K562 (cell line): ENCODE data around the gene ERP29. TPM values are rescaled to one million over a fixed set of nuclear protein-coding genes. Genes with fewer than 3 reads are reported as not detected.
A peak's percentile ranks its signal among the peaks of the same experiment; 100 is the strongest.

Experiments
- ATAC-seq: fragments of 200-7000 bp; cut with Tn5 transposase; 3 replicates; pipeline ENCODE4 v1.9.1; 2020; ENCODE audit warnings: moderate library complexity
- BruUV-seq: library from RNA; stranded (reverse); fragments of 400-500 nt; replicated peaks from 2 replicates; lab custom pipeline; 2021; lab: Mats Ljungman, UMichigan
- CTCF ChIA-PET: fragments of 300-600 bp; formaldehyde crosslinking; extraction: SDS; loops from one replicate; lab custom pipeline; 2021; ENCODE audit warnings: low intra/inter-chr PET ratio; lab: Yijun Ruan, JAX
- POLR2A ChIA-PET: fragments of 300-600, 350-650 bp; sonication (Branson Sonifier 250); formaldehyde crosslinking; extraction: SDS; loops from one replicate; lab custom pipeline; 2021; ENCODE audit warnings: antibody characterized with exemption, inconsistent platforms; lab: Yijun Ruan, JAX
- DNase-seq, 4 experiments: peaks; one replicate each; pipeline versions ENCODE4 v3.0.0 to v3.0.0-alpha.2; 2011 to 2018; ENCODE audit warnings: low spot score in 3 of 4, mixed read lengths in 3 of 4; ENCODE audit errors: extremely low read depth in 1 of 4
- FAIRE-seq: peaks from 2 replicates; lab custom pipeline; 2011; peaks lifted over from hg19 to GRCh38; lab: Jason Lieb, UNC
- H2AFZ ChIP-seq: 2 replicates; pipeline ENCODE4 v1.6.0; 2011; ENCODE audit warnings: low read depth, low read length, control low read depth, inconsistent platforms
- H3K27ac ChIP-seq: fragments of 200-600 bp; 3 replicates; pipeline ENCODE4 v1.8.0; 2011; ENCODE audit warnings: low read depth, mild to moderate bottlenecking, control low read depth, inconsistent platforms, low read length, moderate library complexity, mixed read lengths; ENCODE audit errors: extremely low read depth
- H3K27me3 ChIP-seq, 2 experiments: fragments of 300-600 bp in 1 of 2; 2 replicates in 1 of 2; 3 replicates in 1 of 2; pipeline versions ENCODE4 v1.6.0 to v1.8.0; 2011; ENCODE audit warnings: inconsistent platforms in 2 of 2, low read length in 2 of 2, mild to moderate bottlenecking in 1 of 2, mixed read lengths in 1 of 2, moderate library complexity in 1 of 2; ENCODE audit not compliant: control insufficient read depth in 2 of 2, insufficient read depth in 2 of 2
- H3K36me3 ChIP-seq: fragments of 300-600 bp; 3 replicates; pipeline ENCODE4 v1.8.0; 2011; ENCODE audit warnings: mild to moderate bottlenecking, low read length, inconsistent platforms; ENCODE audit not compliant: control insufficient read depth, insufficient read depth
- H3K4me1 ChIP-seq, 2 experiments: fragments of 200-600 bp in 1 of 2; replicated peaks in 1 of 2; 2 replicates in 1 of 2; 3 replicates in 1 of 2; pipeline versions ENCODE4 v1.5.1 to v1.8.0; 2011; ENCODE audit warnings: inconsistent platforms in 2 of 2, low read length in 2 of 2, mild to moderate bottlenecking in 1 of 2, mixed read lengths in 1 of 2, moderate library complexity in 1 of 2; ENCODE audit not compliant: control insufficient read depth in 2 of 2, insufficient read depth in 2 of 2
- H3K4me2 ChIP-seq: 2 replicates; pipeline ENCODE4 v1.6.1; 2011; ENCODE audit warnings: low read length, control low read depth, inconsistent platforms, mixed read lengths; ENCODE audit not compliant: insufficient read depth
- H3K4me3 ChIP-seq: fragments of 200-600 bp; sonication (generic), shearing (Covaris generic); 2 replicates; pipeline ENCODE4 v1.5.1; 2016; ENCODE audit warnings: control low read depth, inconsistent platforms
- H3K79me2 ChIP-seq: fragments of 200-600 bp; 3 replicates; pipeline ENCODE4 v1.8.0; 2011; ENCODE audit warnings: low read length, inconsistent platforms; ENCODE audit not compliant: control insufficient read depth, insufficient read depth
- H3K9ac ChIP-seq, 2 experiments: 2 replicates each; pipeline versions ENCODE4 v1.6.0 to v1.6.1; 2011; ENCODE audit warnings: low read depth in 2 of 2, low read length in 2 of 2, control low read depth in 1 of 2, inconsistent platforms in 1 of 2, mild to moderate bottlenecking in 1 of 2, mixed read lengths in 1 of 2; ENCODE audit not compliant: insufficient read depth in 1 of 2
- H3K9me1 ChIP-seq: one replicate; pipeline ENCODE4 v1.6.0; 2011; ENCODE audit warnings: inconsistent platforms, mild to moderate bottlenecking, low read length, moderate library complexity; ENCODE audit not compliant: control insufficient read depth, insufficient read depth
- H3K9me3 ChIP-seq: replicated peaks from 2 replicates; pipeline ENCODE4 v1.5.1; 2011; ENCODE audit warnings: low read depth, low read length, inconsistent platforms; ENCODE audit not compliant: control insufficient read depth, insufficient read depth
- H4K20me1 ChIP-seq: replicated peaks from 2 replicates; pipeline ENCODE4 v1.6.1; 2011; ENCODE audit warnings: low read length, inconsistent platforms, mixed read lengths; ENCODE audit not compliant: control insufficient read depth, insufficient read depth
- CBFA2T3 ChIP-seq: fragments of 450-650 bp; IDR thresholded peaks from 2 replicates; pipeline ENCODE4 v1.6.1; 2017
- CEBPG ChIP-seq, 3 experiments: fragments of 200-800 bp in 1 of 3; sonication (Bioruptor generic) in 1 of 3; sonication (generic) in 1 of 3; formaldehyde crosslinking in 1 of 3; IDR thresholded peaks in 2 of 3; conservative IDR thresholded peaks in 1 of 3; 2 replicates each; pipeline versions ENCODE4 v1.6.1 to v1.8.0; 2016 to 2022; ENCODE audit warnings: missing compliant biosample characterization in 2 of 3, missing genetic modification characterization in 2 of 3, mild to moderate bottlenecking in 1 of 3, missing genetic modification reagents in 1 of 3
- NCOA1 ChIP-seq: fragments of 450-650 bp; IDR thresholded peaks from 2 replicates; pipeline ENCODE4 v1.6.1; 2016; ENCODE audit warnings: low read depth
- RCOR1 ChIP-seq, 2 experiments: IDR thresholded peaks; 2 replicates each; pipeline ENCODE4 v1.6.1; 2012; ENCODE audit warnings: low read depth in 2 of 2, low read length in 2 of 2, borderline replicate concordance in 1 of 2, improper control_type of control experiment in 1 of 2
- RFX1 ChIP-seq: fragments of 450-650 bp; IDR thresholded peaks from 2 replicates; pipeline ENCODE4 v1.6.1; 2016; ENCODE audit warnings: mild to moderate bottlenecking, moderate library complexity
- SIX5 ChIP-seq, 2 experiments: IDR thresholded peaks; 2 replicates each; pipeline ENCODE4 v1.6.1; 2011; ENCODE audit warnings: low read length in 2 of 2, borderline replicate concordance in 1 of 2, low read depth in 1 of 2, mild to moderate bottlenecking in 1 of 2, moderate library complexity in 1 of 2; ENCODE audit not compliant: insufficient read depth in 1 of 2
- TCF3 ChIP-seq: sonication (generic); formaldehyde crosslinking; IDR thresholded peaks from 2 replicates; pipeline ENCODE4 v1.4.0; 2020; ENCODE audit warnings: mild to moderate bottlenecking, missing genetic modification reagents
- WGBS: fragments of 100-300 bp; shearing (Covaris generic); methylation state at CpG from one replicate; pipeline ENCODE4 v1.1.6; 2016; ENCODE audit warnings: low coverage, mixed read lengths; ENCODE audit not compliant: insufficient coverage; ENCODE audit errors: missing lambda C conversion rate; 5-methylcytosine and 5-hydroxymethylcytosine counted together
- in situ Hi-C: fragments of 300-500 bp; cut with MboI; formaldehyde crosslinking; loops from 4 replicates; pipeline ENCODE4 v1.15.0; 2018; ENCODE audit warnings: inconsistent platforms, mixed read lengths
- intact Hi-C: fragments of 100-400 bp; cut with micrococcal nuclease; formaldehyde crosslinking; loops from 2 replicates; pipeline ENCODE4 v1.14.2; 2022
- polyA plus RNA-seq, 8 experiments: library from polyadenylated mRNA; depleted of rRNA in 4 of 8; stranded (reverse) in 5 of 8; unstranded in 3 of 8; fragments of >200 nt; fragmentation: Nextera tagmentation in 2 of 8; fragmentation: Illumina TruSeq in 1 of 8; extraction: Ambion mirVana in 2 of 8; extraction: Trizol in 1 of 8; gene quantifications; 2 replicates each; pipeline versions ENCODE4 v1.2.1 to v1.2.3, GENCODE V29; 2011 to 2014; ENCODE audit warnings: inconsistent platforms in 1 of 8, missing spikeins in 1 of 8
- total RNA-seq, 7 experiments: library from RNA; depleted of rRNA in 6 of 7; stranded (reverse); fragments of >200 nt in 6 of 7; fragmentation: Illumina TruSeq in 2 of 7; extraction: Trizol in 2 of 7; gene quantifications; 2 replicates each; pipeline versions ENCODE4 v1.2.1 to v1.2.3, GENCODE V29; 2011 to 2021; ENCODE audit warnings: low replicate concordance in 1 of 7

ERP29 gene
- total and polyA plus RNA-seq, 9 of the 15 experiments (the other 6 are each of a cell fraction or from before 2014, with no cell fraction given): 42.4 to 146 (median 111) TPM

GRCh38 chr12:111980598-111980997 lies 32.6 kb upstream of the ERP29 start (continued):
- TF ChIP-seq RFX1 (no peak), TCF3 (CRISPR knock-in tag) (peak; percentile 58), CEBPG (CRISPR knock-in tag; IDR thresholded peaks at IDR 0.05) (no peak), CEBPG (tag; conservative IDR thresholded peaks at IDR 0.05 in 1 of 2, IDR thresholded peaks at IDR 0.05 in 1 of 2) (no peak), CBFA2T3 (peak; percentile 65), RCOR1 (IDR thresholded peaks at IDR 0.05; ENCODE audit: borderline replicate concordance in 1 of 2, low read depth in 2 of 2, low read length in 2 of 2) (0 out of 4 replicates have a peak, but pooled peaks of 1 of the 2 experiments have one; percentile 48)

- DNase-seq (no peak), FAIRE-seq (no peak), ATAC-seq (no peak)
- Histone ChIP-seq H3K9ac (no peak overlapping the region), H2AFZ (no peak overlapping the region), H3K4me3 (no peak overlapping the region), H3K4me2 (no peak overlapping the region), H3K79me2 (no peaks in the 10 kb centered on the region), H3K9me1 (no peaks in the 10 kb centered on the region), H3K9me3 (no peaks in the 10 kb centered on the region), H3K27ac (no peak overlapping the region), H3K36me3 (no peaks in the 10 kb centered on the region; the same call in 2 of the 3 replicates), H4K20me1 (no peaks in the 10 kb centered on the region), H3K4me1 (peaks cover 9 to 16% of the 10 kb centered on the region in 2 experiments; a peak in 4 of 5 replicates), H3K27me3 (no peaks in the 10 kb centered on the region)
- intact Hi-C loops: no loop called here
- TF ChIP-seq NCOA1: no peak
- no peak for TF ChIP-seq SIX5 (IDR thresholded peaks at IDR 0.05; ENCODE audit: borderline replicate concordance in 1 of 2, insufficient read depth in 1 of 2, low read depth in 1 of 2, low read length in 2 of 2)
- no TSS peak for BruUV-seq
- ChIA-PET CTCF (no interaction called here), POLR2A (interaction anchor here (1.0 to 1.1 kb wide), 3 partner anchors 10 to 13 kb away, joined by 3 to 4 read pairs (median 4); no protein-coding TSS in a partner anchor)
- in situ Hi-C loops: no loop called here
- no CpG with 5 or more reads among the region's 2 CpGs for WGBS
These were observed 31.2 kb upstream of the ERP29 start for GRCh38 chr12:111981987-111982386.
